Measurements from ENCODE around the gene PFKFB2. TPM values are rescaled to one million over a fixed set of nuclear protein-coding genes. Genes with fewer than 3 reads are reported as not detected.

The PFKFB2 gene
- total RNA-seq, 1 experiment from 2014 or later: 28.0 TPM

GRCh38 chr1:207022996-207023679 lies 29.9 kb upstream of the PFKFB2 start:
- H3K9me2 ChIP-seq (ENCODE audit: insufficient read depth): no peaks in the 10 kb centered on the region
- H4K20me1 ChIP-seq (ENCODE audit: insufficient read depth): no peaks in the 10 kb centered on the region
- H3F3A ChIP-seq (ENCODE audit: insufficient read depth, low read depth): peaks cover 34% of the 10 kb centered on the region
- H3K27ac ChIP-seq: no peak overlapping the region
- peaks cover 80% of the 10 kb centered on the region for H3K4me1 ChIP-seq (replicated peaks; ENCODE audit: insufficient read depth)
- no peak for DNase-seq
- H3K36me3 ChIP-seq (ENCODE audit: low read depth): no peaks in the 10 kb centered on the region
- no peak overlapping the region for H3K4me2 ChIP-seq
- POLR2A ChIA-PET (ENCODE audit: unreplicated experiment): interaction anchor here (0.7 to 3.0 kb wide), 2 partner anchors 9 to 298 kb away, joined by 3 to 36 read pairs; partner anchors contain the start of gene C1orf116
- H2AFZ ChIP-seq: no peak overlapping the region
- intact Hi-C loops (cut with micrococcal nuclease; ENCODE audit: unreplicated experiment): loop anchor here (10.0 kb wide), 1 partner anchor 302 kb away; the partner anchor contains the start of gene CD55
- H3K9me3 ChIP-seq (ENCODE audit: insufficient read depth, low read depth): no peaks in the 10 kb centered on the region
- no peak for TF ChIP-seq CTCF (conservative IDR thresholded peaks at IDR 0.05)
- no peak for TF ChIP-seq EZH2 (IDR thresholded peaks at IDR 0.05; ENCODE audit: low read depth)
- BruUV-seq (replicated peaks): no TSS peak
- no peaks in the 10 kb centered on the region for H3K27me3 ChIP-seq (ENCODE audit: insufficient read depth, low read depth)
- H3K79me2 ChIP-seq (ENCODE audit: low read depth): 0 out of 2 replicates have a peak, but pooled peaks cover 3% of the 10 kb centered on the region
- CTCF ChIA-PET: interaction anchor here (0.8 kb wide), 1 partner anchor 9 kb away, joined by 3 read pairs; the partner anchor contains the start of gene C1orf116
- no peak overlapping the region for H3K4me3 ChIP-seq

- 0 out of 2 replicates have a peak, but pooled peaks cover 6% of the 10 kb centered on the region for H3K79me2 ChIP-seq (ENCODE audit: low read depth)
- CTCF ChIA-PET: interaction anchor here (0.6 to 1.8 kb wide), 4 partner anchors 13 to 1105 kb away, joined by 3 to 13 read pairs (median 5); no protein-coding TSS in a partner anchor
- no peak overlapping the region for H3K4me3 ChIP-seq
- BruUV-seq (replicated peaks): no TSS peak
- no peaks in the 10 kb centered on the region for H3K27me3 ChIP-seq (ENCODE audit: insufficient read depth, low read depth)
- no peak overlapping the region for H2AFZ ChIP-seq
- TF ChIP-seq CTCF (conservative IDR thresholded peaks at IDR 0.05) (no peak), EZH2 (IDR thresholded peaks at IDR 0.05; ENCODE audit: low read depth) (no peak)
- H3K4me1 ChIP-seq (replicated peaks; ENCODE audit: insufficient read depth): peaks cover 90% of the 10 kb centered on the region
- DNase-seq: peak in 1 of 2 experiments; percentile 47
- H3K9me3 ChIP-seq (ENCODE audit: insufficient read depth, low read depth): no peaks in the 10 kb centered on the region
- POLR2A ChIA-PET (ENCODE audit: unreplicated experiment): interaction anchor here (0.6 to 1.3 kb wide), 12 partner anchors 8 to 373 kb away, joined by 3 to 16 read pairs (median 5); partner anchors contain the start of genes C1orf116 and PFKFB2
- H3K36me3 ChIP-seq (ENCODE audit: low read depth): no peaks in the 10 kb centered on the region
- peaks cover 34% of the 10 kb centered on the region for H3F3A ChIP-seq (ENCODE audit: insufficient read depth, low read depth)
- peak overlapping the region; percentile 97 for H3K27ac ChIP-seq
- H3K4me2 ChIP-seq: peak overlapping the region; percentile 29
- no peaks in the 10 kb centered on the region for H4K20me1 ChIP-seq (ENCODE audit: insufficient read depth)
- no peaks in the 10 kb centered on the region for H3K9me2 ChIP-seq (ENCODE audit: insufficient read depth)
- intact Hi-C loops (cut with micrococcal nuclease; ENCODE audit: unreplicated experiment): loop anchor here (10.0 kb wide), 1 partner anchor 300 kb away; the partner anchor contains the start of gene CD55
Observed at GRCh38 chr1:207024202-207025145, 28.6 kb upstream of the PFKFB2 start.
